Measurements from ENCODE around the gene TET2. TPM values are rescaled to one million over a fixed set of nuclear protein-coding genes. Genes with fewer than 3 reads are reported as not detected.

Gene TET2
- total RNA-seq, 2 donors from 2014 or later, result 17.3 to 19.6 TPM

- DNase-seq, result no peak
- intact Hi-C loops (cut with DNase I), result no loop called here
- ATAC-seq, result no peak
These were observed 19.4 kb downstream of the TET2 start for GRCh38 chr4:105166066-105166465.

GRCh38 chr4:105170711-105171110 is 24.0 kb downstream of the TET2 start:
- DNase-seq (no peak), ATAC-seq (no peak)
- intact Hi-C loops (cut with DNase I), result no loop called here

GRCh38 chr4:105171912-105172311 is 25.2 kb downstream of the TET2 start:
- intact Hi-C loops (cut with DNase I), result no loop called here

GRCh38 chr4:105174098-105174497 is 27.4 kb downstream of the TET2 start:
- DNase-seq, result no peak
- no peak for ATAC-seq
- intact Hi-C loops (cut with DNase I), result no loop called here

More at GRCh38 chr4:105171912-105172311, 25.2 kb downstream of the TET2 start:
- no peak for DNase-seq
- ATAC-seq, result no peak

GRCh38 chr4:105179539-105180401 is 33.1 kb downstream of the TET2 start:
- intact Hi-C loops (cut with DNase I), result no loop called here
- peak; percentile 8 to 79 for ATAC-seq
- DNase-seq, result no peak

GRCh38 chr4:105181259-105181658 is 34.6 kb downstream of the TET2 start:
- intact Hi-C loops (cut with DNase I), result no loop called here
- DNase-seq (no peak), ATAC-seq (peak in 1 of 2 donors; percentile 38)

- no peak for DNase-seq
- no peak for ATAC-seq
- intact Hi-C loops (cut with DNase I), result no loop called here
These were observed 35.5 kb downstream of the TET2 start for GRCh38 chr4:105182211-105182610.

- DNase-seq, result no peak
- ATAC-seq, result peak in 1 of 2 donors; percentile 25
- intact Hi-C loops (cut with DNase I), result no loop called here
These were observed 37.8 kb downstream of the TET2 start for GRCh38 chr4:105184316-105184980.

GRCh38 chr4:105186701-105187161 is 40.1 kb downstream of the TET2 start:
- DNase-seq, result peak; percentile 24
- intact Hi-C loops (cut with DNase I), result no loop called here
- peak; percentile 75 to 83 for ATAC-seq

GRCh38 chr4:105189855-105190650 is 43.4 kb downstream of the TET2 start:
- intact Hi-C loops (cut with DNase I), result no loop called here
- DNase-seq (no peak), ATAC-seq (no peak)

- intact Hi-C loops (cut with DNase I), result no loop called here
- DNase-seq (no peak), ATAC-seq (peak in 1 of 2 donors; percentile 67)
These were observed 45.0 kb downstream of the TET2 start for GRCh38 chr4:105191621-105192210.

GRCh38 chr4:105192474-105192873 is 45.8 kb downstream of the TET2 start:
- DNase-seq, result no peak
- intact Hi-C loops (cut with DNase I), result no loop called here
- ATAC-seq, result no peak

- no peak for DNase-seq
- intact Hi-C loops (cut with DNase I), result no loop called here
- no peak for ATAC-seq
These were observed 46.2 kb downstream of the TET2 start for GRCh38 chr4:105192910-105193309.

- intact Hi-C loops (cut with DNase I), result no loop called here
- ATAC-seq (no peak), DNase-seq (no peak)
These were observed 46.9 kb downstream of the TET2 start for GRCh38 chr4:105193536-105193935.

GRCh38 chr4:105194328-105195231 is 47.9 kb downstream of the TET2 start:
- ATAC-seq (no peak), DNase-seq (no peak)
- intact Hi-C loops (cut with DNase I), result loop anchor here in 1 of 2 donors (5.0 kb wide), 1 partner anchor 42 kb away; no protein-coding TSS in a partner anchor

- intact Hi-C loops (cut with DNase I), result loop anchor here in 1 of 2 donors (5.0 kb wide), 1 partner anchor 44 kb away; no protein-coding TSS in a partner anchor
- ATAC-seq (peak; percentile 65 to 84), DNase-seq (no peak)
These were observed 50.0 kb downstream of the TET2 start for GRCh38 chr4:105196523-105197145.

GRCh38 chr4:105197777-105198176 is 51.1 kb downstream of the TET2 start:
- ATAC-seq, result no peak
- intact Hi-C loops (cut with DNase I), result loop anchor here in 1 of 2 donors (5.0 kb wide), 1 partner anchor 45 kb away; no protein-coding TSS in a partner anchor

More at GRCh38 chr4:105197777-105198176, 51.1 kb downstream of the TET2 start:
- no peak for DNase-seq
